GM21786 (cell line): ENCODE measurements around the gene TEDC1.
"Not testable (repeated sequence)": the region's sequence is repeated elsewhere in the genome, so short reads cannot be mapped to it uniquely, and the experiment has no call there.

ENCODE experiments used
- ATAC-seq: cut with Tn5 transposase; IDR thresholded peaks from one replicate; pipeline ENCODE4 v1.9.1; 2021; ENCODE audit not compliant: unreplicated experiment

TEDC1 gene

DNA sequence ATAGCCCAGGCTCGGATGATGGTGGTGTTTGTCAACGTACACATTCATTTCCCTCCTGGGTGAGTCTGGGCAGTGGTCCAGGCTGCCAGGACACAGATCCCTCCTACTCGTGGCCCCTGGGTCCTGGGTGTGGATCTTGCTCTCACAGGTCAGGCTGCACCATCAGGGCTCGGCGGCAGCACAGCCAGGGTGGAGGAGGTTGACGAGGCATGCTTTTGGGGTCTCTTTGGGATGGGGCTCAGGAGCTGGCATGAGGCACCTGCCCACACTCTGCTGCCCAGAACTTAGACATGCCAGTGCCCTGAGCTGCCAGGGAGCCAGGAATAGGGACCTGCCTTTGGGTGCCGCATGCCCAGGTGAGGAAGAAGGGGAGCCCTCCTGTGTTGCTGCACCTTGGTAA is 45.0 kb downstream of the TEDC1 start:
- ATAC-seq: no peak

DNA sequence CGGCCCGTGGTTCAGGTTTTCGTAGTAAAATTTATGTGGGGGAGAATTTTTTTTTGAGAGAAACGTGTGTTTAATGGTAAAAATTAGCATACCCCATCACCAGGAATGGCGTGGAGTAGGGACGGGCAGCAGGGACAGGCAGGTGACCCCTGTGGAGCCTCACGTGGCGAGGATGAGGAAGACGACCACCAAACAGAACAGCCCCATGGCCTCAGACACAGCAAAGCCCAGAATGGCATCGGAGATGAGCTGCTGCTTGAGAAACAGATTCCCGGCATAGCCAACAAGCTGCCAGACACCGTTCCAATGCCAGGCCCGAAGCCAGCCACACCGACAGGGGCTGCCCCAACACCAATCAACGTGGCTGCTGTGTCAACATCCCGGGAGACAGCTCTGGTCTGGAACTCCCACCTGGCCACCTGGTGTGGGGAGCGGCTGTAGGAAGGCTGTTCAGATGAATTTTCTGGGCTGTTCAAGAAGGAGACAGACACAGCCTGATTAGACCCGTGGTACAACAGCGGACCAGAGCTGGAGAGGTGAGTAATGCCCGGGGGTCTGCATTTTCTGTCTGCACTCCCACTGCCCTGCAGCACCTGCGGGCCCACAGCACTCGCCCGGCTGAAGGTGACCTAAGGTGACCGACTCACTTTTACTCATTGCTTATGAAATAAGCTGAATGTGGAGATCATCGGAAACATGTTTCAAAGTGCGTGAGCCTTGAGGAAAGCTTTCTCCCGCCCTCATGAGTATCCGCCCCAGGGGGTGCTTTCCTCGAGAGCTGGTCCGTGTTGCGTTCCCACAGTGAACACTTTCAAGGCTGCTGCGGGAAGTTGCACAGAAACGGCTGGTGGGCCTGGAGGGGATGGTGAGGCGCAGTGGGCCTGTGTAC is 45.9 kb downstream of the TEDC1 start:
- no peak for ATAC-seq

DNA sequence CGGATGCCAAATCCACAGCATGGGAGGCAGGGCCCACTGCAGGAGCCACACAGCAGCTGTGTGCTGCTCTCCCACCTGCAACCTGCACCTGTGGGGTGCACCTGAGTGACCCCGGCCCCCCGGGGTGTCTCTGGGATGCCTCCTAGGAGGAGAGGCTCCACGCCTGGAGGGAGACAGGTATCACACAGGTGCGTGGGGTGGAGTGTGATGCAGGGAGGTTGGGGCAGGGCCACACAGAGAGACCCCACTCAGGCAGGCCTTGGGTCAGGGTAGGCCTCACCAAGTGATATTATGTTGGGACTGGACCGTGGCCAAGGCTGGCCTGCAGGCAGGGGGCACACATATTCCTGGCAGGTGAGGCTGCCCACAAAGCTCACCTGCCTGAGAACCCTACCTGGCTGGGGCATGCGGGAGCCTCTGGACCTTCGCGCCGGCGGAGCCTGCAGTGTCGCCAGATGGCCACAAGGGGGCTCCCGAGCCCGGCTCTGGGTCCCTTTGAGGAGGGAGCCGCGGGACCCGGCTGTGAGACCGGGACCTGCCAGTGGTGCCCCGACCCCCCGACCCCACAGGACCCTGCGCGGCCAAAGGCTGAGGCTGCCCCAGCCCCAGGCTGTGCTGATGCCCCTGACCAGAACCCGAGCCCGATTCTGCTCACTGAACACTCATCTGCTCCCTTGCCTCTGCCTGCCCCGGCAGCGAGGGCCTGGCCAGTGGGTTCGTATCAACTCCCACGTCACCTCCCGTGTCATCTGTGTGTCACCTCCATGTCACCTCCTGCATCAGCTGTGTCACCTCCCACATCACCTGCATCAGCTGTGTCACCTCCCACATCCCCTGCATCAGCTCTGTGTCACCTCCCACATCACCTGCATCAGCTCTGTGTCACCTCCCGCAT is 46.8 kb downstream of the TEDC1 start:
- ATAC-seq: no peak

DNA sequence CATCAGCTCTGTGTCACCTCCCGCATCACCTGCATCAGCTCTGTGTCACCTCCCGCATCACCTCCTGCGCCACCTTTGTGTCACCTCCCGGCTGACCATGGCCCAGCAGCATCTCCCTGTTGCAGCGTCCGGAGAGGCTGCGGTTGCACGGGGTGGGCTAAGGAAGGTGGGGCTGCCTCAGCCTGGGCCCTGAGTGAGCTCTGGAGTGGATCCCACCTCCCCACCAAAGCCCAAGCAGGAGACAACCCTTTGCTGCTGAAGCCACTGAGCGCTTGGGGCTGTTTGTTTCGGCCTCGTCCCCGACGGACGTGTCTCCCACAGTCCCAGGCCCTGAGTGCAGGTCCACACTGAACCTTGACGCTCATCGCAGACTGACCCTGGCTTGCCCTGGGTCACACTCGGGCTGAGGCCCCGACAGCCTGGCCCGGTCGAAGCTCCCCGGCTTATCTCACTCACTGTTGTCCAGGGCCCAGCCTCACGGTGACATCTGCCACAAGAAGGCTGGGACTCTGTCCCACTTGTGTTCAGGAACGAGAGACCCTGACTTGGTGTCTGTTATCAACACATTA is 47.5 kb downstream of the TEDC1 start:
- no peak for ATAC-seq

DNA sequence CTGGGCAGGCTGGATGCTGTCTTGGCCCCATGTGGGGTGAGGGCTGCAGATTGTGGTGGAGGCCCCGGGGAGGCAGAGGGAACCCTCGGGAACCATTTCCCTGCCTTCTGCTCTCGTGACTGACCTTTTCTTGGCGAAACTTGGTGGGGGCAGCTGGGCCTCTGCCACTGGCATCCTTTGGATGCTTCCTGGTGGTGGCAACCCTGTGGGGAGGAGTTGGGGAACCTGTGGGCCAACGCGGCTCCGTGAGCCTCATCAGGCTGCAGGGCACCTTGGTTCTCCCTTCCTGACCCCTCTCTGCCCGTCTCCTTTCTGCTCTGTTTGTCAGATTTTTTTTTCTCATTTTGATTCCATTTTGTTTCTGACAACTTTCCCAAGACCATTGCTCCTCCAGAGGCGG is 49.8 kb downstream of the TEDC1 start:
- ATAC-seq: no peak

DNA sequence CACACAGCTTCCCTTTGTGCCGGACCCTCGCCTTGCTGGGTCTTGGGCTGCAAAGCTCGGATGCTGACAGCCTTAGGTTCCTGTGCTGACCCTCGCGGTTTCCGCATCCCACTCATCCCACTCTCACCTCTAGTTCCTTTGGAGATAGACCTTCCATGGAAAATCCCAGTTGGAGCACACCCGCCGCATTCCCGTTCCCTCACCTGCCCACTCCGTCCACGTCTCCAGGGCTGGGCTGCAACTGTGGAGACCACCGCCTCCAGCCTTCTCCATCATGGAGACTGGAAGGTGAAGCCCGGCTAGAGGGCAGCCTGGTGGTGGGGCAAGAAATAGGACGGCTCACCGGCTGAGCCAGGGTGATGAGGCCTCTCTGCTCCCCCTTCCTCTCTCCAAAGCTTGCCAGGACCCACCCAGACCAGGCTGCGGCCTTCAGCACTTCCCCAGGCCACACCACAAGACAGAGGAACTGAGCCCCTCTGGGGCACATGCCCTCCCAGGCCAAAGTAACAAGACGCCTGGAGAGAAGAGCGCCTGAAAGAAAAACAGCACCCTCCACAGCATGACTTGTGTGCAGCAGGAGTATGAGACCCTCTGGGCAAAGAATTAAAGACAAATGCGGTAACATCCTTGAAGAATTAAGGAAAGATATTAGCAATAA is 50.3 kb downstream of the TEDC1 start:
- ATAC-seq: no peak

DNA sequence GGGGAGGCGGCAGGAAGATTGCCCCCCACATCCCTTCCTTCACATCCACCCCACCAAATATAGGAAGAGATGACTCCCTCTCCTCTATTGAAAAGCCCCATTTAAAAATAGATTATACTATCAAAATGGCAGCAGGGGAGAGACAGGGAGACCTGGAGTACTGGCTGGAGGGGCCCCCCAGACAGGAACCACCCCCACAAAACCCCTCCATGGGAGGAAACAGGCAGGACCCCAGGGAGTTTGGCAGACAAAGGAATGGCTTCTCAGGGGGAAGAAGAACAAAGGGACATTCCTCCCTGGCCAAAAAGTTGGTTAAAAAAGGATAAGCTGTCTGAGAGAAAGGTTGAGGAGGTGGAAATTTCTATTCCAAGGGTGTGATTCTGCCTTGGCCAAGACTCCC is 54.6 kb downstream of the TEDC1 start:
- ATAC-seq: not testable (repeated sequence)

DNA sequence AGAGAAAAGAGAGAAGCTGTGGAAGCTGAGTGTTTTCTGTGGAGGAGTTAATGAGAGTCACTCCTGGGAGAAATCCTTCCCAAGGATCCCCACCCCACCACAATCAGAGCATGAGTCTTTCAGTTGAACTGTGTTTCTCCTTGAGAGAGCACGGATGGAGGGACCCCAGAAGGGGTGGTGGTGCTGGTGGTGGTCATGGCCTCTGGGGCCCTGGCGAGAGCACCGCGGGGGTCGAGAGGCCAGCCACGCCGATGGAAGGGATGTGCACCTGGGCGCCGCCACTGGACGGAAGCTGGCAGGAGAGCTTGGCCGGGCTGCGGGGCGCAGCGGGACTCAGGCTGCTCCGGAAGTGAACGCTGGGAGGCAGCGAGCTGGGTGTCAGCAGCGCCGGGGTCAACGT is 55.4 kb downstream of the TEDC1 start:
- not testable (repeated sequence) for ATAC-seq

DNA sequence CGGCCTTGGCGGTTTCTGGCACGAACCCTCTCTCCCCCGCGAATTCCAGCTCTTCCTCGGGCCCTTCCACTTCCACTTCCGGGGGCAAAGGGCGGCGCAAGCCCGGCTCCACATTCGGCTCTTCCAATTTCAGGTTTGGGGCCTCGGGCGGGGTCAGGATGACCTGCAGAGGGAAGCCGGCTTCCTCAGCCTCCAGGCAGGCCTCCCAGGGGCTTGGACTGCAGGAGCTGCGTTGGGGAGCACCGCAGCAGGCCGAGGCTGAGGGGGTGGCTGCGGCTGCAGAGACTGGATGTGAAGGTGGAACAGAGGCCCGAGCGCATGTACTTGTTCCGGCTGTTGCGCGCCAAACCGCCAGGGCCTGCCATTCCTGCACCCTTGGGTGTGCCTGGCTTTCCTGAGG is 56.0 kb downstream of the TEDC1 start:
- ATAC-seq: not testable (repeated sequence)

DNA sequence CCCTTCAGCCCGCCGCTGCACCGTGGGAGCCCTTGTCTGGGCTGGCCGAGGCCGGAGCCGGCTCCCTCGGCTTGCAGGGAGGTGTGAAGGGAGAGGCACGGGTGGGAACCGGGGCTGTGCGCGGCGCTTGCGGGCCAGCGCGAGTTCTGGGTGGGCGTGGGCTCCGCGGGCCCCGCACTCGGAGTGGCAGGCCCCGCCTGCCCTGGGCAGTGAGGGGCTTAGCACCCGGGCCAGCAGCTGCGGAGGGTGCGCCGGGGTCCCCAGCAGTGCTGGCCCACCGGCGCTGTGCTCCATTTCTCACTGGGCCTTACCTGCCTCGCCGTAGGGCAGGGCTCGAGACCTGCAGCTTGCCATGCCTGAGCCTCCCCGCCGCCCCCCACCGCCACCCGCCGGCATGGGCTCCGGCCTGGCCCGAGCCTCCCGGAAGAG is 56.7 kb downstream of the TEDC1 start:
- ATAC-seq: no peak
